Midbrain (tissue), 1 donor: ENCODE measurements around the gene ASB2.
A peak's percentile ranks its signal among the peaks of the same experiment; 100 is the strongest.

Experiments used
- DNase-seq: peaks from one replicate; lab custom pipeline; 2025; lab: John Stamatoyannopoulos, UW

ASB2 gene

DNA sequence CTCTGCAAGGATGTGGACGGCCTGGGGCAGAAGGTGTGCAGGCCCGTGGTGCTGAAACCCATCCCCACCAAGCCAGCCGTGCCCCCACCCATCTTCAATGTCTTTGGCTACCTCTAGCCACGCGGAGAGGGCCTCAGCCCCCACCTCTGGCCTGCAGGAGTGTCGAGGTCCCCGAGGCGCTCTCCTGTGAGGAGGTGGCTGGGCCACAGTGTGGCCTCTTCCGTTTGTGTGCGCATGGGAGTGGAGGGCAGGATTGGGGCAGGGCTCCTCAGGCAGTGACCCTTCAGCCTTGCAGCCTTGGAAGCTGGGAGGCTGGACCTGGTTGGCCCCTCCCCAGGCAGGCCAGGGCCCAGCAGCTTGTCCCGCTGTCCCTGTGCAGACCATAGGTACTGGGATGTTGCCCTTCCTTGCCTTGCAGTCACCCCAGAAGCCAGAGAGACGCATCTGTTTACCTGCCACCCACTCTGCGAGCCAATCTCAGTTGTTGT lies 47.3 kb downstream of the ASB2 start:
- no peak for DNase-seq

DNA sequence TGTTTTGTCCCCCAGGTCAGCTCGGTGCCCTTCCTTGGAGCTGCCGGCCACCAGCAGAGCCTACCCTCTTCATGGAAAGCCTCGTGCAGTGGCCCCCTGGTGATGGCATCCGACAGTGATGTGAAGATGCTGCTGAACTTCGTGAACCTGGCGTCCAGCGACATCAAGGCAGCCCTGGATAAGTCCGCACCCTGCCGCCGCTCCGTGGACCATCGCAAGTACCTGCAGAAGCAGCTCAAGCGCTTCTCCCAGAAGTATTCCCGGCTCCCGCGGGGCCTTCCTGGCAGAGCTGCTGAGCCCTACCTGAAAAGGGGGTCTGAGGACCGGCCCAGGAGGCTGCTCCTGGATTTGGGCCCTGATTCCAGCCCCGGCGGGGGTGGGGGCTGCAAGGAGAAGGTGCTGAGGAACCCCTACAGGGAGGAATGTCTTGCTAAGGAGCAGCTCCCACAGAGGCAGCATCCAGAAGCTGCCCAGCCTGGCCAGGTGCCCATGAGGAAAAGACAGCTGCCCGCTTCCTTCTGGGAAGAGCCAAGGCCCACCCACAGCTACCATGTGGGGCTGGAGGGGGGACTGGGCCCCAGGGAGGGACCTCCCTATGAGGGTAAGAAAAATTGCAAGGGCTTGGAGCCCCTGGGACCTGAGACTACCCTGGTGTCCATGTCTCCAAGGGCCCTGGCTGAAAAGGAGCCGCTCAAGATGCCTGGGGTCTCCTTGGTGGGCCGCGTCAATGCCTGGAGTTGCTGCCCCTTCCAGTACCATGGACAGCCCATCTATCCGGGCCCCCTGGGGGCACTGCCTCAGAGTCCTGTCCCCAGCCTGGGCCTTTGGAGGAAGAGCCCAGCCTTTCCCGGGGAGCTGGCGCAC lies 48.0 kb downstream of the ASB2 start:
- DNase-seq = no peak

DNA sequence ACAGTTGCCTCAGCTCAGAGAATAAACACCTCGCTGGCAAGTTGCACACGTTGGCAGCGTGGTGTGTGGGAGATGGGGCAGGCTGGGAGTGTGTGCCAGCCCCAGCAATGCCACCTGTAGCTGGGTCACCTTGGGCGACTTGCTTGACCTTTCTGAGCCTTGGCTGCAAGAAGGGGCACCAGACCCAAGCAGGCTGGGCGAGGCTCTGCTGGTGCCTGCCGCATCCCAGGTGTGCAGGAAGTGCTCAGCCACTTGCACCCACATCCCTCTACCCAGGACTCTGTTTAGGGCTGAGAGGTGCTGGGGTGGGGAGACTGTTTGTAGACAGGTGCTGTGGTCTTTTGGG lies 48.6 kb downstream of the ASB2 start:
- no peak for DNase-seq

DNA sequence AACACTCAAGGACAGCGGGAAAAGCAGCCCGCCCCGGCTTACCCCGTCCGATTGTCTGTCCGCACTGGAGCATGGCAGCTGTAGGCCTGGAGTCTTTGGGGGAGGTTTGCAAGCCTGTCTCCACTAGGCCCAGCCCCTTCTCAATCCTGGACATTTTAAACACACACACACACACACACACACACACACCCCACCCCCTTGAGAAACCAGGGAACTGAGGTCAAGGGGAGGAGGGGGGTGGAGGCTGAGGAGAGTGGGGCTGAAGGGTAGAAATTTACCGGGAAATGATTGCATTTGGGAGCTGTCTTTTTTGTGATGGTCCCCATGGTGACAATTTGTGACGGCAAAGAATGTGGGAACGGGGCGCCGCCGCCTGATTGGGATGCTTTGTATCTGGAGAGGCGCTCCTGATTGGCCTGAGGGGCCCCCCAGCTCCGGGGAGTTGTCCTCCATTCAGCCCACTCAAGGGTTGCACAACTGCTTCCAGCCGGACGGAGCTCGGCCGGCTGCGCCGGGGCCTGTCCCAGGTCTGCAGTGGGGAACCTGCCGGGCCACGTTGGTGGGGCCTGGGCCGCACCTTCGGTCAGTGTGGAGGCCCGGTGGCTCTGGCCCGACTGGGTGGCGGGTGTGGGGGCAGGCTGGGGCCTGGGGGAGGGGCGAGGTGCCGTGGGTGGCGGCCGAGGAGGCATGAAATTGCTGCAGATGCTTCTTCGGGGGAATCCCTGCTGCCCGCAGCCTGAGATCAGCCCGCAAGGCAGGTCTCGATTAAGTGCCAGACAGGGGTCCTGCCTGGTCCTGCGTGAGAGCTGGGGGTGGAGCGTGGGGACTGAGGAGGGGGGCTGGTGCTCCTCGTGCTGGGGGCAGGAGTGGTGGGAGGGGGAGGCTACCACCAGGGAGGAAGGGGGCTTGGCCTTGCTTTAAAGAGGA lies 49.2 kb downstream of the ASB2 start, which contains the start of gene FAM181A:
Gene FAM181A (plus strand): TSS at position 472 of the 927 bp plus-strand sequence. CDS start 942 bp downstream, outside the sequence.
- DNase-seq = peak; percentile 29

DNA sequence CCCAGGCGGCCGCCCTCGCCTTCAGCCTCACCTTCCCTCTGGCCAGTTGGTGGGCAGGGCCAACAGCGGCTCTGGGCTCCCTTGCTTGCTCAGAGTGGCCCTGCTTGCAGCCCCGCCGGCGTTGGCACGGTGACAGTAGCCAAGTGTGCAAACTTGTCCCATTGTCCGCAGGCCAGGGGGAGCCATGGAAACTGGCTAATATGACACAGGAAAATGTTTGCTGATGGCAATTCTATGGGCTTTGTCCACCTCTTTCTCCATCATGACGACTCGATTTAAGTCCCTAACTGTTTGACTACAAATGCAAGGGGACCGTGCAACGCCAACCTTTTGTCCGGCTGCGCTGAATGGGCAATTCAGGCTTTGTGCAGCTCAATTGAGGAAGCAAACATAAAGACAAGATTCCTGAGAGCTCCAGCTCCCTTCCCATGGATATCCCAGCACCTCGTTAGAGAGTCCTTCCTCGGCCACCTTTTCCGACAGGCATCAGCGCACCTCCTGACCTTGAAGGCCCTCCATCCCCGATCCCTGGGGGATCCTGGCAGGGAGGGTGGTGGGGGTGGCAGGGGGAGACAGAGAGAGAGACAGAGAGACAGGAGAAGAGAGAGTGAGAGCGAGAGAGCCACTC lies 50.0 kb downstream of the ASB2 start:
- DNase-seq = peak; percentile 72

DNA sequence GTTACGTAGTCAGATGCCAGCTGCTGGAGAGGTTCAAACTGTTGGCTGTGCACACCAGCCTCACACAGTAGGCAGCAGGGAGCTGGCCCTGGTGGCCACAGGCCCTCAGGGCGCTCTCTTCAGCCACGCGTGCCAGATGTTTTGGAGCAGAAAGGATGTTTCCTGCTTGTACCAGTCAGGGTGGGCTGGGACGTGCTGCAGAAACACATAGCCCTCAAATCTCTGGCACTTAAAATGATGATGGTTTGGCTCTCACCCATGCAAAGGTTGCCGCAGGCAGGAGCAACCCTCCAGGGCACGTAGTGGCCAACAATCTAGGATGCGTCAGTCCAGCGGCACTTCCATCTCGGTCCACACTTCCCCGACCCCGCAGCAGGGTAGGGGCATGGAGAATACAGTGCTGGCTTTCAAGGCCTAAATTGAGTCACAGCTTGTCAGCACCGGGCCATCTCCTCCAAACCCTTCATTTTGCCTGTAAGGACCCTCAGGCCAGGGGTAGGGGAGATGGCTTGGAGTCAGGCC lies 50.9 kb downstream of the ASB2 start:
- no peak for DNase-seq

DNA sequence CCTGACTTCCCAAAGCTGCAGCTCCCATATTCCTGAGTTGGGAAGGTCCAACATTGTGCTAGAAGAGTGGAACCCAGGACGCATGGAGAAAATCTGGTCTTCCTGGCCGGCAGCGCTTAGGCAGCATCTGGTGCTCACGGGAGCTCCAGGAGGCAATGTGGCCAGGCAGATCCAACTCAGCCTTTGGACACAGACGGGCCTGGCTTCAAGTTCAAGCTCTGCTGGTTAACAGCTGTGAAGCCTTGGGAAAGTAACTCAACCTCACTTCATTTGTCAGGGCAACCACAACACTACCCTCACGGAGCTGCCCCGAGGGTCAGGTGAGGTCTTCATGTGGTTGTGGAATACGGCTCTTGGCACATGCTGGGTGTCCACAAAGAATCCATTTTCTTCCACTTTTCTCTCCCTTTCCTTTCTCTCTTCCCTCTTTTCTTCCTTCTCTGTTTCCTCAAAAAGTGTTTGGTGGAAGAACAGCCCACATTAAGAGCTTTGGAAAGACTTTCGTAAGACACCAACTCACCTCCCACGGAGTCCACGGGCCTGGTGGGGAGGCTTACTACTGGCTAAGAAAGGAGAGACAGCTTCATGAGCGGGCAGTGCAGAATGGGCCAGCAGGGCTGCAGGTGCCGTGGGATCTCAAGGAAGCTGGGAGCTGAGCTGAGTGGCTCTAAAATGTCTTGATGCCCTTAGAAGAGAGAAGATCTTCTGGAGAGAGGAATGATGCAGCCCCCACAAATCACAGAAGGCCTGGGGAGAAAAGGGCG lies 51.6 kb downstream of the ASB2 start:
- no peak for DNase-seq

DNA sequence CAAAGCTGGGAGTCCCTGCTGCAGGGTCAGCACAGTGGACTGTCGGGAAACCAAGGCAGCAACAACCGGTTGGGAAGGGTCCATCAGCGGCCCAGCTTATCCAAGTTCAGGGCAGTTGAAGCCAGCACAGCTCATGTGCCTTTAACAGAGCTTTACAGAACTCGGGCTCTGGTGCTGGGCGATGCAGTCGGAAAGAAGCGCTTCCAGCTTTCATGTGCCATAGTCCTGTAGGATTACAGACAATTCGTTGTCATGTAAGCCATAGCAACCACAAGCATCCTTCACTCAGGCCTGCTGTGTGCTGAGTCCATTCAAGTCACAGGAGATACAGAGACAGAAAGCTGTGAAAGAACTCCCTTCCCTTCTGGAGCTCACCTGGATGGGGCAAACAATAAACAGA lies 52.7 kb downstream of the ASB2 start:
- no peak for DNase-seq

DNA sequence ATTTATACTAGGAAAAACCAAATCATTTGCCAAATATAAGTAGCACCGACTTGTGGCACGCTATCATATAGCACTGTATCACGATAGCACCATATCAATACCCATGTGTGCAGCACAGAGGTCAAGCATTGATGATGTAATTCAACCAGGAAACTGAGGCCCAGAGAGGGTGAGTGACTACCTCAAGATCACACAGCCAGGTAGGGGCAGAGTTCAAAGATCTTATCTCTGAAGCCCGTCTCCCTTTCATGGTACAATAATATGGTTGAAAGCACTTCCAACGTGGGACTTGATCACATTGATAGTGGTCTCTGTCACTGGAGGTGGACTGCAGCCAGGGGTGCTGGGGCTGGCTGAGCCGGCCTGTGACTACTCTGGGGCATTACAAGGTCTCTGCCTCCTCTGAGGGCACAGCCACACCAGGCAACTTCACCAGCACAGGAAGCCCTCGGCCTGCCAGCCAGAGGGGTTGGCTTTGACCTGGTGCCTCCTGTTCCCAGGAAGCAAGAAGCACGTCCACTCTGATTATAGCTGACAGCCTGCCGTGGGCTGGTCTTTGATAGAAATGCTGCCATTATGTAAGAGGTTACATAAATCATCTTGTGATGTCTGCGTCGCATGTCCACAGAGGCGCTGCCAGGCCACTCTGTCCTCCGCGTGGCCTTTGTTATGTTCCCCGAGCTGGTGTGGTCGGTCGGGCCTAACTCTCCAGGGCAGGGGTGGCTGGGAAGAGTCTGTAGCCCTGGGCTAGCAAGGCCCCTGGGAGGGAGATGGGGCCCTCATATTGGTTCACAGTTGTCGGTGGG lies 55.2 kb downstream of the ASB2 start:
- no peak for DNase-seq

DNA sequence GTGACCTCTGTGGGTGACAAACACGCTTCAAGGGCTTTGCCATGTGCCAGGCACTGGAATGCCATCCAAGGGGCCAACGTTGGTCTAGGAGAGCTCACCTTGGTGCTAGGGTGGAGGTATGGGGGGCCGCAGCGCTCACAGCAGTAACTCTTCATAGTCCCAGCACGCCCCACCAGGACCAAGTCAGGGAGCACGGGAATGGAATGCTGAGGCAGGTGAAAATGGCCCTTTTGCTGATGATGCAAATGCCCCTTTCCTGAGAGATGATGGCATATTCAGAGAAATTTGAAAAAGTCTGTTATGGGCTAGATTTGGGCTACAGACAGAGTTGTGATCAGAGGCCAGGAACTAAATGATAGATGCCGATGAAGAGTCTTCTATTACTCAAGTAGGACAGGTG lies 59.2 kb downstream of the ASB2 start:
- no peak for DNase-seq

DNA sequence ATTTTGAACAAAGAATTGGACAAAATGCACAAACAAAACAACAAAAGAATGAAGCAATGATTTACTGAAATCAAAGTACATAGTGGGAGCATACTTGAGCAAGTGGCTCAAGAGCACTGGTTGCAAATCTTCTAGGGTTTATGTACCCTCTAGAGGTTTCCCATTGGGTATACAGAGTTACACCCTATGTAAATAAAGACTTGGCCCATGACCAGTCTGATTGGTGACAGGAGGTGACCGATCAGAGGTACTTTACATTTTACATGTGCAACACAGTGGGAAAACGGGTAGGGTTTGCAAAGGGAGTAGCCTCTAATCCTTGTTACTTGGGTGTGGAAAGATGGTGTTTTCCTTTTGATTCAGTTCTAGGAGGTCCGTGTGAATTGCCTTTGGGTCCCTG lies 59.9 kb downstream of the ASB2 start:
- DNase-seq = no peak

DNA sequence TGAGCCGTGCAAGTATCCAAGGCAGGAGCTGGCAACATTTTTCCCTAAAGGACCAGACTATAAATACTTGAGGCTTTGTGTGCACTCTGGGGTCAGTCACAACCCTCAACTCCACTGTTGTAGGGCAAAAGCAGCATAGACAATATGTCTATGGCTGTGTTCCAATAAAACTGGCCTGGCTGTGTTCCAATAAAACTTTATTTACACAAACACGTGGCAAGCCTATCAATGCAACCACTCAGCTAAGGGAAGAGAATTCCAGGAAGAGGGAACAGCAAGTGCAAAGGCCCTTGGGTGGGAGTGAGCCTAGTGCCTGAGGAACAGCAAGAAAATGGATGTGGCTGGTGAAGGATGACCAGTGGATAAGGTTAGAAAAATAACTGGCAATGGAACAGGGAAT lies 60.6 kb downstream of the ASB2 start:
- DNase-seq = no peak

DNA sequence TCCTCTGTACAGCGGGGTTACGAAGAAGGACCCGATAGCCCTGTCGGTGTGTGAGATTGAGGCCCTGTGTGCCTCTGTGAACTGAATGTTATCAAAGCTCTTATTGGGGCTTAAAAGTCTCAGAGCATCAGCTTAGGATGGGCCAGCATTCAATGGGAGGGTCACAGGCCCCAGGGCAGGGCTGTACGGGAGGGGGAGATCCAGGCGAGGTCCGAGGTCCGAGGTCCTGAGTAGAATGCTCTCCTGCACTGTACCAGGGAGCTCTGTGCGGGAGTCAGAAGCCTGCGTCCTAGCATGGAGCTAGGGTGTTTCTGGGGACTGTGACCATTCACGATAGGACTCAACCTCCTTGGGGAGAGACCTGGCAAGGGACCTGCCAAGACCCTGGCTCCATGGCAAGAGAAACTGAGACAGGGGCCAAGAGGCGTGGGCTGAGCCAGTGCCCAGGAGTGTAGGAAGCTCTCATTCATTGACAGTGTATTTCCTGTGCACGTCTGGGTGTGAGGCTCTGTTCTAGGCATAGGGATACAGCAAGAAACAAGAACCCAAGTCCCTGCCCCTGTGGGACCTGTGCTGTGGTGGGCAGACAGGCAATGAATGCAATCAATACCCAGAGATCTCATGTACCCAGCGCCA lies 61.2 kb downstream of the ASB2 start:
- no peak for DNase-seq

DNA sequence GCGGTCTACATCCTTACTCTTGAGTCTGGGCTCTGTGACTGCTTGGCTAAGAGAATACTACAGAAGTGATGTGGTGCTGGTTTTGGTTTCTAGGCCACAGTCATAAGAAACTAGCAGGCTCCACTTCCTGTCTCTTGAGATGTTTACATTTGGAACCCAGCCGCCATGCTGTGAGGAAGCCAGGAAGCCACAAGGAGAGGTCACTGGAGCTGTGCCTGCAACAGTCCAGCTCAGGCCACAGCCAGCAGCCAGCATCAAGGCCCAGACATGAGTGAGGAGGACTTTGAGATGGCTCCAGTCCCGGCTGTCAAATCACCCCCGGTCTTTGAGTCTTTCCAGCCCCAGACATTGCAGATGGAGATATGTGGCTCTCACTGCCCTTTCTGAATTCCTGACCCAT lies 62.1 kb downstream of the ASB2 start:
- DNase-seq = no peak

DNA sequence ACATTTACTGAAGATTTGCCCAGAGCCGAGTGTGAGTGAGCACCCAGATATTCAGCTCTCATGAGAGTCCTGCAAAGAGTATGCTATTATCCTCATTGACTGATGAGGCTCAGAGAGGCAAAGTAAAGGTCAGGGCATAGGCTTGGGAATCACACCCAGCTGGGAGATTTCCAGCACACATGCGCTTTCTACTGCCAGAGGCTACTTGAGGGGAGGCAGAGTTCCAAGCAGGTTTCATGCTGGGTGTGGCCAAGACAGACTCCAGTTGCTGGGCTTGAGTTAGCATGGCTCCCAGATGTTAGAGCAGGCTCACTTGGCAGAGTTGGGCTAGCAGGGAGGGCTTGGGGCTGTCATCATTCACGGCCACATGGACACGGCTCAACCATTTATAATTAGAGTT lies 63.6 kb downstream of the ASB2 start:
- DNase-seq = no peak

DNA sequence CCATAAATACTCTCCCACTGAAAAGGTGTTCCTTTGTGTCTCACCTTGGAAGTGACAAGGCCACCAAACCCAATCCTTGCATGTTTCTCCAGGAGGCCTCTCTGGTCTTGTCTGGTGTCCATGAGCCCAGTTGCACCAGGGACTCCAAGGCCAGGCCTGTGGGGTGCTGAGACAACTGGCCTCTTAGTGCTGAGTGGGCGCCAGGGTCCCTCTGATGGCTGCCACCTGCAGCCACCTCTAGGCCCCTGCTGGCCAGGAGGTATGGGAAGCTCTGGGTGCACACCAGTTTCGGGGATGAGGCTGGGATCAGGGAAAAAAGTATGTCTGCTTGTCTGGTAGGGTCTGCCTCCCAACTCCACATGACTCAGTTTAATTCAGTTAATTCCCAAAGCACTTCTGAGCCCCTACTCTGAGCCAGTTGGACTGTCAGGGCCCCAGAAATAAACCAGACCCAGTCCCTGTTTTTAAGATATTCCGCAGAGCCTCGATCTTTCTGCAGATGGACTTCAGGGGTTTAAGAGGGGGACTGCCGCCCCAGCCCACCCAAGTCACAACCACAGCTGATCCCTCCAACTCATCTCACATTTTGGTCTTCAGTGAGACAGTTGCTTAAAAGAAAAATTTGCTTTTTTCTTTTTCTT lies 64.3 kb downstream of the ASB2 start:
- DNase-seq = no peak

DNA sequence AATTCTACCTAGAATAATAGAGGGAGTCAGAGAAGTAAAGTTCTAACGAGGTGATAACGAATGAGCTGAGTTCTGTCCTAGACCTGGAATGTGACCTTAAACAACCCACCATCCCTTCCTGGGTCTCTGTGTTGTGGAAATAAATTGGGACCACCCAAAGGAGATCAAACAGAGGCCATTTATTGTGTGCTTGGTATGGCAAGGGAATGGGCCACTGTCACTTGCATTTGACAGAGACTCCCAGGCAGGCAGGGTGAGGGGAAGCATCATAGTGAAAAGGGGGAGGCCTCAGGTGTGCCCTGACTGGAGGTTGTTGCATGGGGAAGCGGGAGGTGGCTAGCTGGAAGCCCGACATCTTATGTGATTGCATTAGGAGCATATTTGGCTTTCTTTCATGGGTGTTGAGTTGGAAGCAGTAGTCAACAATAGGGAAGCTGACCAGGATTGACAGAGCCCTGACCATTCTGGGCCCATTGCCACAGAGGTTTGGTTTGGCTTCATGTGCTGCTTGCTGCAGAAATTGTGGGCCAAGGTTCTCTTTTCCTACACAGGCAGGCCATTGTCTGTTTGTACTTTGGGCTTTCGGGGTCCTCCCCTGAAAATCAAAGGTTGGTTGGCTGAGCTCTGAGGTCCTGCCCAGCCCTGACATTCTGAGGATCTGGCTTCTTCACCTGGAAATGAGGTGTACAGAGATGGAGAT lies 66.8 kb downstream of the ASB2 start:
- peak; percentile 18 for DNase-seq

DNA sequence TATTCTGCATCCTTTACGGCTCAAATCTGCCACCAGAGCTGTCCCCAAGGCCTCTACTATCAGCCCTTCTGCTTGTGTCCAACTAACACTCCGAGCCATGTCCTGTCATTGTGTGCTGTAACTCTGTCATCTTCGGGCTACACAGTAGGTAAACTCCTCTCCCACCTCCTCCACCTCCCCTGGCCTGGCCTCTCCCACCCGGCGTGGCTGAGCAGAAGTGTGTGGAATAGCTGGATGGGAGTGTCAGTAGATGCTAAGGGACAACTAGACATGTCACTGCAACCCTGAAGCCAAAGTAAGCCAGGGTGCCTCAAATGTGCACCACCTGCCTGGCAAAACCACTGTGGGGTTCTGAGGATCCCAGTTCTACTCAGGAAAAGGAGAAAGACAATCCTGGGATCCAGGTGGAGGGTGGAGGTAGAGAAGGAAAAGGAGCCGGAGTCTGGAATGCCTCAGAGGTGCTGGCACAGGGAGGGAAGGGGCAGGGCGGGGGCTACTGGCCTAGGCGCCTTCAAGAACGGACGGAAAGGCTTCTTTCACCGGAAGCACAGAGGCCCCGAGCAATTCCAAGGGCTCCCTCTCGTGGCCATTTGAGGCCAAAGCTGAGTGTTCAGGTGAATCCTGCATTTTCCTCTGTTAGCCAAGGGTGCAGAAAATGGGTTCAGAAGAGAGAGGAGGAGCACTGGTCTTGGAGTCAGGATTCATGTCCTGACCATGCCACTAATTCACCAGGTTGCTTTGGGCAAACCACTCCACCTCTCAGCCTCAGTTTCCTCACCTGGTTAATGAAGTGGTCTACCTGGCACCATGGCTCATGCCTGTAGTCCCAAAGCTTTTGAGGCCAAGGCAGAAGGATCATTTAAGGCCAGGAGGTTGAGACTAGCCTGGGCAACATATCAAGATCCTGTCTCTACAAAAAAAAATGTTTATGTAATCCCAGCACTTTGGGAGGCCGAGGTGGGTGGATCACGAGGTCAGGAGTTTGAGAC lies 69.7 kb downstream of the ASB2 start:
- peak; percentile 21 for DNase-seq
